ENCODE results near the gene PLCD3. TPM values are rescaled to one million over a fixed set of nuclear protein-coding genes. Genes with fewer than 3 reads are reported as not detected.

PLCD3 gene
- total and polyA plus RNA-seq, 2 of the 8 experiments (the other 6 are each of a cell fraction or from before 2014, with no cell fraction given): 26.5 to 48.1 TPM

GRCh38 chr17:45116434-45117016 is 15.8 kb downstream of the PLCD3 start:
- TF ChIP-seq RFX5 (IDR thresholded peaks at IDR 0.05; ENCODE audit: borderline replicate concordance, low read depth, low read length): no peak
- TF ChIP-seq BCL11A (IDR thresholded peaks at IDR 0.05; ENCODE audit: low read depth in 2 of 2, low read length in 2 of 2): no peak
- TF ChIP-seq CBX5 (IDR thresholded peaks at IDR 0.05; ENCODE audit: low read depth, low read length): no peak
- no peak for TF ChIP-seq SUZ12 (IDR thresholded peaks at IDR 0.05; ENCODE audit: low read length)
- TF ChIP-seq GTF2F1 (IDR thresholded peaks at IDR 0.05; ENCODE audit: borderline replicate concordance, low read depth, low read length): no peak
- H3K18ac ChIP-seq (ENCODE audit: extremely low read depth, low read length): no peak overlapping the region

More at GRCh38 chr17:45116434-45117016, 15.8 kb downstream of the PLCD3 start:
- H2BK120ac ChIP-seq (replicated peaks; ENCODE audit: low read depth, low read length): no peak overlapping the region
- no peak overlapping the region for H4K8ac ChIP-seq (ENCODE audit: extremely low read depth, insufficient read depth, low read length)
- no peak overlapping the region for H2BK12ac ChIP-seq (ENCODE audit: low read depth, low read length)
- peaks cover 0 to 9% (median 5%) of the 10 kb centered on the region in 4 experiments; a peak in 3 of 7 replicates for H3K4me1 ChIP-seq (replicated peaks in 1 of 4; ENCODE audit: control insufficient read depth in 3 of 4, insufficient read depth in 4 of 4, low read length in 3 of 4)
- no peak overlapping the region for H3K9ac ChIP-seq (replicated peaks in 1 of 4; ENCODE audit: extremely low read depth in 1 of 4, low read depth in 3 of 4, low read length in 3 of 4)
- no peak overlapping the region for H3K4me3 ChIP-seq (ENCODE audit: extremely low read depth in 1 of 4, insufficient read depth in 2 of 4, low read depth in 3 of 4, low read length in 4 of 4)
- H3K4me2 ChIP-seq (ENCODE audit: insufficient read depth in 1 of 2, low read depth in 2 of 2, low read length in 2 of 2): no peak overlapping the region
- no peaks in the 10 kb centered on the region for H3K9me3 ChIP-seq (ENCODE audit: insufficient read depth in 2 of 2, low read depth in 1 of 2, low read length in 1 of 2)
- no peak overlapping the region for H4K5ac ChIP-seq (ENCODE audit: insufficient read length, low read depth, low read length)
- FAIRE-seq: no peak
- no peaks in the 10 kb centered on the region for H3K79me1 ChIP-seq (ENCODE audit: low read depth, low read length)
- H2BK20ac ChIP-seq (ENCODE audit: low read length): no peak overlapping the region
- no peaks in the 10 kb centered on the region for H3K23me2 ChIP-seq (ENCODE audit: low read depth, low read length)
- no peak overlapping the region for H3K27ac ChIP-seq (ENCODE audit: low read depth, low read length)
- no peaks in the 10 kb centered on the region for H3K27me3 ChIP-seq (replicated peaks in 1 of 4; ENCODE audit: control insufficient read depth in 3 of 4, extremely low read depth in 1 of 4, insufficient read depth in 3 of 4, low read length in 3 of 4)
- POLR2A ChIA-PET (ENCODE audit: partially characterized antibody): interaction anchor here (0.7 to 1.8 kb wide), 6 partner anchors 9 to 32 kb away, joined by 3 to 10 read pairs (median 4); partner anchors contain the start of gene HEXIM1
- H3K23ac ChIP-seq (ENCODE audit: insufficient read length): no peak overlapping the region
- H2BK15ac ChIP-seq (ENCODE audit: low read length): no peak overlapping the region
- WGBS, 2 experiments (ENCODE audit: extremely low coverage in 1 of 2, insufficient coverage in 1 of 2, insufficient read length in 1 of 2, insufficient replicate concordance in 2 of 2, low coverage in 1 of 2, low lambda C conversion rate in 2 of 2, missing lambda C conversion rate in 1 of 2): 83% methylated on average over 10 of the region's 10 CpGs; no CpG with 5 or more reads in 1 of the 2 experiments
- H4K20me1 ChIP-seq (replicated peaks in 1 of 2; ENCODE audit: control insufficient read depth in 1 of 2, insufficient read depth in 2 of 2, low read length in 2 of 2): peaks cover 0 to 2% of the 10 kb centered on the region in 2 experiments
- H2BK5ac ChIP-seq (ENCODE audit: low read depth, low read length): no peak overlapping the region; the same call in 1 of the 2 replicates
- DNase-seq (ENCODE audit: low read depth in 1 of 2, low spot score in 2 of 2): no peak
- no peak overlapping the region for H3K56ac ChIP-seq (replicated peaks; ENCODE audit: insufficient read length, low read depth, low read length)
- H2AK5ac ChIP-seq (ENCODE audit: low read depth, low read length): no peak overlapping the region
- no peak overlapping the region for H3K14ac ChIP-seq (ENCODE audit: insufficient read length)
- H4K91ac ChIP-seq (replicated peaks; ENCODE audit: insufficient read length, low read length): no peak overlapping the region
- CTCF ChIA-PET (ENCODE audit: partially characterized antibody): interaction anchor here (1.2 to 4.7 kb wide), 9 partner anchors 11 to 103 kb away, joined by 3 to 50 read pairs (median 3); partner anchors contain the start of genes ACBD4 and PLCD3
- no peak overlapping the region for H2AFZ ChIP-seq (ENCODE audit: low read length)
- H3K36me3 ChIP-seq (ENCODE audit: control insufficient read depth in 2 of 4, insufficient read depth in 4 of 4, low read length in 3 of 4): no peaks in the 10 kb centered on the region
- H3K79me2 ChIP-seq (ENCODE audit: control insufficient read depth in 1 of 2, insufficient read depth in 2 of 2, low read length in 2 of 2): no peaks in the 10 kb centered on the region
- H3K4ac ChIP-seq (replicated peaks; ENCODE audit: insufficient read length, low read depth, low read length): no peak overlapping the region
